Brain microvascular endothelial cell (primary cell): ENCODE data around the gene HIVEP1.

Source experiments
- DNase-seq: peaks from one replicate; pipeline ENCODE4 v3.0.0-alpha.2; 2020
- H3K27ac ChIP-seq: fragments of 250-450 bp; sonication (Bioruptor Pico); 2 replicates; pipeline ENCODE4 v1.5.1; 2020; ENCODE audit warnings: mild to moderate bottlenecking, moderate library complexity
- H3K27me3 ChIP-seq: fragments of 250-450 bp; sonication (Bioruptor Pico); replicated peaks from 2 replicates; pipeline ENCODE4 v1.5.1; 2020; ENCODE audit warnings: mild to moderate bottlenecking
- H3K36me3 ChIP-seq: fragments of 250-450 bp; sonication (Bioruptor Pico); replicated peaks from 2 replicates; pipeline ENCODE4 v1.5.1; 2020; ENCODE audit warnings: mild to moderate bottlenecking
- H3K4me3 ChIP-seq: 2 replicates; pipeline ENCODE4 v1.5.1; 2011; ENCODE audit warnings: low read depth, mild to moderate bottlenecking, control low read depth, low read length, moderate library complexity
- CTCF ChIP-seq: IDR thresholded peaks from 2 replicates; pipeline ENCODE4 v1.5.1; 2011; ENCODE audit warnings: low read depth, mild to moderate bottlenecking, moderate library complexity, low read length, control low read depth, inconsistent platforms; ENCODE audit errors: missing control alignments
- in situ Hi-C: cut with HindIII; loops from 2 replicates; pipeline ENCODE4 v1.10.0; 2017; ENCODE audit warnings: low sequenced_read_pairs, low pct_ligation_motif_present

The HIVEP1 gene

GRCh38 chr6:12012038-12012557, at the start of gene HIVEP1:
Gene HIVEP1 (plus strand): TSS chr6:12012312. CDS start chr6:12015629, 3,317 bp downstream.
- H3K4me3 ChIP-seq = peak within 1 kb of the TSS; percentile 90
- H3K36me3 ChIP-seq = peaks cover 2% of the 10 kb centered on the region
- H3K27me3 ChIP-seq = no peaks in the 10 kb centered on the region
- no peak for TF ChIP-seq CTCF
- in situ Hi-C loops = loop anchor here (25.0 kb wide), 1 partner anchor 250 kb away; no protein-coding TSS in a partner anchor
- DNase-seq = no peak
- peak within 1 kb of the TSS; percentile 90 for H3K27ac ChIP-seq

DNA sequence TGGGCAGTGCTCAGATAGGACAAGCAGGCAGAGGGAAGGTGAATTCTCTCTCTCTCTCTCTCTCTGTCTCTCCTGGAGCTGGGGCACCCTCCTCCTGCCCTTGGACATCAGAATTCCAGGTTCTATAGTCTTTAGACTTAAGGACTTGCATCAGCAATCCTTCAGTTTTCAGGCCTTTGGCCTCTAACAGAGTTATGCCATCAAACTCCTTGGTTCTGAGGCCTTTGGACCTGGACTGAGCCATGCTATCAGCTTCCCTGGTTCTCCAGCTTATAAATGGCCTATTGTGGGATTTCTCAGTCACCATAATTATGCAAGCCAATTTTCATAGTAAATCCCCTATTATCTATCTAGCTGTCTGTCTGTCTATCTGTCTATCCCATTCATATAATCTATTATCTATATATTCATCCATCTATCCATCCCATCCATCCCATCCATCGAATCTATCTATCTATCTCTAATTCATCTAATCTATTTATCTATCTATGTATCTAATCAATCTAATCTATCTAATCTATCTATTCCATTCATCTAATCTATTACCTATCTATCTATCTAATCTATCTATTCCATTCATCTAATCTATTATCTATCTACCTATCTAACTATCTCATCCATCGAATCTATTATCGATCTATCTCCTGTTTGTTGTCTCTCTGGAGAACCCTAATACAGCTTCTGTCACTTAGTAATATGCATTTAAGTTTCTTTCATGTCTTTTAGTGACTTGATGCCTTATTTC, 48.2 kb upstream of the HIVEP1 start:
- in situ Hi-C loops = no loop called here
- no peak for TF ChIP-seq CTCF
- DNase-seq = no peak

DNA sequence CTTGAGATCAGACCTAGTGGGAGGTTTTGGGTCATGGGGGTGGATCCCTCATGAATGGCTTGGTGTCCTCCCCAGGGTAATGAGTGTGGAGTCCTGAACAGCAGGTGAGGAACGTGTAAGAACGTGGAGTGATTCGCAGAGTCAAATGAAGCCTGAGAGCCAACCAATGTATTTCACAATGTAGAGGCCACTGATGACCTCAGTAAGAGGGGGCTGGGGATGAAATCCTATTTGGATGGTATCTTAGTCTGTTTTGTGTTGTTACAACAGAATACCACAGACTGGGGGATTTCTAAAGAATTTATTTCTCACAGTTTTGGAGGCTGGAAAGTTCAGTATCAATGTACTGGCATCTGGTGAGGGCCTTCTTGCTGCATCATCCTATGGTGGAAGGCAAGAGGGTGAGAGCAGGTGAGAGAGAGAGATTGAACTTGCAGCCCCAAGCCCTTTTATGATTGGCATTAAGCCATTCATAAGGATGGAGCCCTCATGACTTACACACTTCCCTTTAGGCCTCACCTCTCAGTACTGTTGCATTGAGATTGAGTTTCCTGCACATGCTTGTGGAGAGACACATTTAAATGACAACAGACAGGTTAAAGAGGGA, 47.3 kb upstream of the HIVEP1 start:
- H3K27ac ChIP-seq = no peak overlapping the region
- no peak for TF ChIP-seq CTCF
- no peaks in the 10 kb centered on the region for H3K27me3 ChIP-seq
- in situ Hi-C loops = no loop called here
- H3K36me3 ChIP-seq = no peaks in the 10 kb centered on the region
- H3K4me3 ChIP-seq = no peak overlapping the region
- DNase-seq = no peak

More for the DNA sequence above, 48.2 kb upstream of the HIVEP1 start:
- no peak overlapping the region for H3K4me3 ChIP-seq
- H3K36me3 ChIP-seq = no peaks in the 10 kb centered on the region
- no peak overlapping the region for H3K27ac ChIP-seq
- no peaks in the 10 kb centered on the region for H3K27me3 ChIP-seq

GRCh38 chr6:11965499-11965898, 46.6 kb upstream of the HIVEP1 start:
- Histone ChIP-seq H3K4me3 (no peak overlapping the region), H3K36me3 (no peaks in the 10 kb centered on the region), H3K27me3 (no peaks in the 10 kb centered on the region), H3K27ac (no peak overlapping the region)
- no peak for DNase-seq
- in situ Hi-C loops = no loop called here
- TF ChIP-seq CTCF = no peak

DNA sequence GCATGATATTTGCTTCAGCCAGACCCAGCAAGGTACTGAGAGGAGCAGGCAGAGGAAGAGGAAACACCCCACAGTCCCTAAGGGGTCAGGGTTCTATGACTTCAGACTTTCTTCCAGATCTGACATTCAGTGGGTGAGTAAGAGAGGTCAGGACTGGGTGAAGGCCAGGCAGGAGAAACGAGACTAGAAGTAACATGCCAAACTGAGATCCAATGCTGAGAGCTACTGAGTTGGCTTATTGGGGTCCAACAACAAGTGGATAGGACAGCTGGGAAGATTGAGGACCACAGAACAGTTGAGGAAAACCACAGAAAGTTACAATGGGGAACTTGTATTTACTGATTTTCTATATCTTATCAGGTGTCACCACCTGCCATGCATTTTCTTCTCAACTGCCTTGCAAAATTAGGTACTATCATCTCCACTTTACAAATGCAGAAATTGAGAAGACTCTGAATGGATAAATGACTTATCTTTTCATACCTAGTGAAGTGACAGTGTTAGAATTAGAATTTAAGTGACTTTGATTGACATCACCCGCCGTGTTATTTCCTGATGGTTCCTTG, 43.8 kb upstream of the HIVEP1 start:
- in situ Hi-C loops = no loop called here
- H3K36me3 ChIP-seq = no peaks in the 10 kb centered on the region
- H3K27ac ChIP-seq = no peak overlapping the region
- H3K27me3 ChIP-seq = no peaks in the 10 kb centered on the region
- TF ChIP-seq CTCF = no peak
- DNase-seq = no peak
- no peak overlapping the region for H3K4me3 ChIP-seq
